ENCODE results near the gene TANC1.

- TF ChIP-seq, protein P1, sequence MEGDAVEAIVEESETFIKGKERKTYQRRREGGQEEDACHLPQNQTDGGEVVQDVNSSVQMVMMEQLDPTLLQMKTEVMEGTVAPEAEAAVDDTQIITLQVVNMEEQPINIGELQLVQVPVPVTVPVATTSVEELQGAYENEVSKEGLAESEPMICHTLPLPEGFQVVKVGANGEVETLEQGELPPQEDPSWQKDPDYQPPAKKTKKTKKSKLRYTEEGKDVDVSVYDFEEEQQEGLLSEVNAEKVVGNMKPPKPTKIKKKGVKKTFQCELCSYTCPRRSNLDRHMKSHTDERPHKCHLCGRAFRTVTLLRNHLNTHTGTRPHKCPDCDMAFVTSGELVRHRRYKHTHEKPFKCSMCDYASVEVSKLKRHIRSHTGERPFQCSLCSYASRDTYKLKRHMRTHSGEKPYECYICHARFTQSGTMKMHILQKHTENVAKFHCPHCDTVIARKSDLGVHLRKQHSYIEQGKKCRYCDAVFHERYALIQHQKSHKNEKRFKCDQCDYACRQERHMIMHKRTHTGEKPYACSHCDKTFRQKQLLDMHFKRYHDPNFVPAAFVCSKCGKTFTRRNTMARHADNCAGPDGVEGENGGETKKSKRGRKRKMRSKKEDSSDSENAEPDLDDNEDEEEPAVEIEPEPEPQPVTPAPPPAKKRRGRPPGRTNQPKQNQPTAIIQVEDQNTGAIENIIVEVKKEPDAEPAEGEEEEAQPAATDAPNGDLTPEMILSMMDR (conservative IDR thresholded peaks at IDR 0.05; ENCODE audit: low read length), result no peak
- no peak for TF ChIP-seq EZH2phosphoT487 (IDR thresholded peaks at IDR 0.05; ENCODE audit: borderline replicate concordance)
Measured at GRCh38 chr2:159002462-159003111, 34.1 kb downstream of the TANC1 start.
